Hematopoietic multipotent progenitor cell treated with erythropoietin and hydrocortisone succinate and interleukin-3 and kit ligand, for 17 days (in vitro differentiated cells): ENCODE data around the gene BIRC6.
"Not testable (repeated sequence)": the region's sequence is repeated elsewhere in the genome, so short reads cannot be mapped to it uniquely, and the experiment has no call there.

Experiments
- DNase-seq: peaks from one replicate; pipeline ENCODE4 v3.0.0-alpha.2; 2015; ENCODE audit warnings: low spot score

BIRC6 gene

DNA sequence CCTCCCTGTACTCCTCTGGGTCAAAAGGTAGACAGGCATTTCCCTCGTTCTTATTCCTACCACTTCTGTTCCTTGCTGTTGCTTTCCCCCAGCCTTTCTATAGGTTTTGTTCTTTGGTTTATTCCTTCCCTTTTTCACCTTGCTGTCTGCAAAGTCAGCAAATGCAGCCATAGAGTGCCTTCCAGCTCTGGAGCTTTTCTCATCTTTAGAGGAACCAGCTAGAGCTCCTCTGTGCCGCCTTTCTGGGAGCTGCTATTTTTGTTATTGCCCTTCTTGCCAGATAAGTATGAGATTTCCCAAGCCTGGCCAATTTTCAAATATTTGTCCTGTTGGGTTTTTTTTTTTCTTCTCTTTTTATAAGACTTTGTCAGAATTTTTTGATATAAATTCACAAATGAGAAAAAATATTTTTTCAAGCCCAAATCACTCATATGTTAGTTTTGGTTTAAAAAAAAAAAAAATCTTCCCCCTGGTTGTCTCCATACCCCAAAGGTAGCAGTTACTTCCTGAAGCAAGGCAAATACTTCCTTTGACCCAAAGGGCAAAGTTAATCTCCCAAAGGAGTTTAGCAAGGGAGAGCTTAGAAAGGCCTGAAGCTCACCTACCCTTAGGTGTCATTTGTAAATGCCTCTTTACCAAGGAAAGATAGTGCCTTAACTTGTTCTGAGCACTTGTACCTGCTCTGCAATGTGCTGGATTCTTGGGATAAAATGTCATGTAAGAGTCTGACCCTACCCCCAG is 265.9 kb downstream of the BIRC6 start:
- DNase-seq: no peak

DNA sequence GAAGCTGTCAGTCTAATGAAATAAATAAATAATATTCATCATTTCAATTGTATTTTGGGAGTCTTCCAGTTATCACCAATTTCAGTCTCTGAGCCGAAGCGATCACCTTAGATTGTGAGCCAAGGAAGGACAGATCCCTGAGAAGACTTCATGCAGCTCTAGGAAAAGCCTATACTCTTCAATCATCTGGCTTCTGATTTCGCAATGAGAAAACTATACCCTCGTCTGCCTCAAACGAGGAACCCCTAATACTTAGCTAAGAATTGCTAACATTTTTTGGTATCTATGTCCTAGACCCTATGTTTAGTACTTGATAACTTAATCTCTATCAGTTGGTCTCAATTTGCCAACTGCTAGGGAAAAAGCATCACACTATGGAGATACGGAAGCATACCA is 266.5 kb downstream of the BIRC6 start:
- no peak for DNase-seq

DNA sequence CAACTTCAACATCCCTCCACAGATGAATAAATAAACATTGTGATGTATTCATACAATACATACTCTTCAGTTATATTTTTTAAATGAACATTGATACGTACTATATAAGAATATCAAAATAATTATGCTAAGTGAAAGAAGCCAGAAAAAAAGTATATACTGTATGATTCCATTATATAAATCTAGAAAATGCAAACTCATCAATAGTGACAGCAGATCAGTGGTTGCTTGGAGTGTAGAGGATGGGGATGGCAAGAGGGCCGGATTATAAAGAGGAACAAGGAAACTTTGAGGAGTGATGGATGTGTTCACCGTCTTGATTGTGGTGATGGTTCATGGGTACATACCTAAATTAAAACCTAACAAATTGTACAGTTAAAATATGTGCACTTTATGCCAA is 268.0 kb downstream of the BIRC6 start:
- DNase-seq: no peak

DNA sequence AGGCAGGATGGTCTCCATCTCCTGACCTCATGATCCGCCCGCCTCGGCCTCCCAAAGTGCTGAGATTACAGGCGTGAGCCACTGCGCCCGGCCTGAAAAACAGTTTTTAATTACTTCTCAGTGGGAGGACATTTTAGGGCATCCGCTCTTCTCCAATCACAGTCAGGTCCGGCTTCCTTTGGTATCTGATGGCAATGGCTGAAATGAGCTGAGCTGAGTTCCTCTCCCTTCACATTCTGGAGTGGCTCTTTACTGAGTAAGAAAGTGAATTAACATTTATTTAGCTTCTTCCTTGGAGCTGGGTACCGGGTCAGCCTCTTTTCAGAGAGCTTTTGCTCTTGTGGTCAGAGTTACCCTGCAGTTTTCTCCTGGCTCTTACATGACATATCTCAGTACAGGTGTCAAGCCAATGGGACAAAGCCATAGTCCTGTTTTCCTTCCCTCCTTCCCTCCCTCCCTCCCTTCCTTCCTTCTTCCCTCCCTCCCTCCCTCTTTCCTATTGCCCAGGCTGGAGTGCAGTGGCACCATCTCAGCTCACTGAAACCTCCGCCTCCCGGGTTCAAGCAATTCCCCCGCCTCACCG is 269.9 kb downstream of the BIRC6 start:
- DNase-seq: no peak

DNA sequence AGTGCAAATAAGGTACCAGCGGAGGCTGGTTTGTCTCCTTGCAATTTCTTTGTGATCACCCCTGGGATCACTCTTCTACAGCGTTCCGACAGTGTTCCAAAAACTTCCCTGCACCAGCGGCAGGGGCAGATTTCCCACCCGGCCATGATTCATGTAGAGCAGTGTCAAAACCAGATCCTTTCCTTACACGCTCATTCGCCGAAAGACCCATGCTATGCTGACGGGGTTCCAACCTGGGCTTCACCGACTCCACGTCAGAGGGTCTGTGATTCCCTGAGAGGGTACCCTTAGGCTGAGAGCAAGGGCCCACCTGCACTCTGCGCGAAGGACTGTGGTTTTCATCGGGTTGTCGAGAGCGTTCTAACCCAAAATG is 270.6 kb downstream of the BIRC6 start:
- DNase-seq: peak; percentile 15

DNA sequence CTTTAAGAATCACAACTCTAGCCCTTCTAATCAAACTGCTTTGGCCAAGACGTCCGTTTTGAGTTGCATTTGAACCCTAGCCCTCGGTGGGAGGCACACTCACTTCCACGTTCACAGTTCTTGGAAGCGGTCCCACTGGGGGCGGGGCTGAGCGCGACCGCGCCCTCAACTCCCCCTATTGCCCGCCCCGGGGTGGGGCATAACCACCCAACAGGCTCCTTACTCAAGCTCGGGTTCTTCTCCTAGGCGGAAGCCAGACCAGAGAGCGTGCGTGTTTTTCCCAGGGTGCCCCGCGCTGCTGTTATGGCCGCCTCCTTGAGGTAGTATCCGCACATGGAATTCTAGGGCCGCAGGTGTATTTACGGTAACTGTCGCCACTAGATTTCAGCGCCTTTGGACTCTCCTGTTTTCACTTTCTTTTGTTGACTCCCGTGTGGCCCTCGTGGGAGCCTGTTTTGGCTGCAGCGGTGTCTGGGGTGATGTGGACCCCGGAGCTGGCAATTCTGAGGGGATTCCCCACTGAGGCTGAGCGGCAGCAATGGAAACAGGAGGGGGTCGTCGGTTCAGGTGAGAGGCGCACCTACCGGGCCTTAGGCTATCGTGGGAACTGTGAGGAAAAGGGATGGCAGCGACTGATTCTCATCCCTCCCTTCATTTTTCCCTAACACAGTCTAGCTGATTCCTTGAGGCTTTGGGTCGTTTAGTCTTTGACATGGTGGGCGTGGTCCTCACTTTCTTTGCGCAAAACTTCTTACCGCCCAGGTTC is 271.2 kb downstream of the BIRC6 start, which contains the start of gene TTC27:
Gene TTC27 (plus strand): TSS at position 237 of the 766 bp plus-strand sequence. CDS start 243 bp downstream, at position 480.
- DNase-seq: peak; percentile 94

DNA sequence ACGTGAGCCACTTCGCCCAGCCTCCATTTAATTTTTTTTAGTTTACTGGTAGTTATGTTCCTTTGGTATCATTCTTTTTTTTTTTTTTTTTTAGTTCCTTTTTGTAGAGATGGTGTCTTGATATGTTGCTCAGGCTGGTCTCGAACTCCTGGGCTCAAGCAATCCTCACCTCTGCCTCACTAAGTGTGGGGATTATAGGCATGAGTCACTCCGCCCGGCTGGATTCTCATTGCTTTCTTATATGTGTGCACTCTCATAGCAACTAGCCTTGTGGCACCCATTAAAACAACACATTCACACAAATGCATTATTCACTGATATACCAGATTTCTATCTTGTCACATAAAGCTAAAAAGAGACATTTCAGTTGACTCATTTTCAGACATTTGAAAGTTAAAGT is 275.3 kb downstream of the BIRC6 start:
- DNase-seq: no peak

DNA sequence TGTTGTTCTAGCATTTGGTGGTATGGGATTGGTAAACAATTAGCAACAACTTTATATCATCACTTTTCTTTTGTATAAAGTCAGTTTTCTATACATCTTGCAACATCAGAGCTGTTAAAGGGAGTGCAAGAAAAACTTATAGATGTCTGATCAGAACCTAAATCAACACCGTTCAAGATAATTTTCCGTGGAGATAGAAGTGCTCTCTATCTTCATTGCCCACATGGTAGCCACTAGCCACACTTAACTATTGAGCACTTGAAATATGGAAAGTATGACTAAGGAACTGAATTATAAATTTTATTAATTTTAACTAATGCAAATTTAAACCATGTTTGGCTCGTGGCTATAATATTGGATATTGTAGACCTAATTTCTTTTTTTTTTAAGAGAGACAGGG is 276.2 kb downstream of the BIRC6 start:
- DNase-seq: no peak

DNA sequence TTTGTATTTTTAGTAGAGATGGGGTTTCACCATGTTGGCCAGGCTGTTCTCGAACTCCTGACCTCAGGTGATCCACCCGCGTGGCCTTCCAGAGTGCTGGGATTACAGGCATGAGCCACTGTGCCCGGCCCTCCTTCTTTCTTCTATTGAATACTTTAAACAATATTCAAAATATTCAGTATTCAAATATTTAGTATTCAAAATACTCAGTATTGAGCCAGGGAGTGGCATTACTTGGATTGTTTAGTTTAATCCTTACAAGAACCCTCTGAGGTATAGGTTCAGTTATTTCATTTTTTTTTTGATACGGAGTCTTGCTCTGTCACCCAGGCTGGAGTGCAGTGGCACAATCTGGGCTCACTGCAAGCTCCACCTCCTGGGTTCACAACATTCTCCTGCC is 281.7 kb downstream of the BIRC6 start:
- not testable (repeated sequence) for DNase-seq

DNA sequence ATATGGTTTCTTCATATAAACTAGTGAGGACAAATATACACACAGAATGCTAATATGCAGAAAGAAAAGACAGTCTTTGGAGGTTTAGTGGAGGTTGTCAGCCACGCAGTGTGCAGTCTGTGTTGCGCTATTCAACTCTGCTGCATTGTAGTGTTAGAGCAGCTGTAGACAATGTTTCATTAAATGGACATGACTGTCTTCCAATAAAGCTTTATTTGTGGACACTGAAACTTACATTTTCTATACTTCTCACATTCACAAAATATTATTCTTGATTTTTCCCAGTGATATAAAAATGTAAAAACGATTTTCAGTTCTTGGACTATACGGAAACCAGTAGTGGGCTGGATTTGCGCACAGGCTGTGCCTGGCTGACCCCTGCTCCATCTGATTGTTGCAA is 284.4 kb downstream of the BIRC6 start:
- DNase-seq: no peak

DNA sequence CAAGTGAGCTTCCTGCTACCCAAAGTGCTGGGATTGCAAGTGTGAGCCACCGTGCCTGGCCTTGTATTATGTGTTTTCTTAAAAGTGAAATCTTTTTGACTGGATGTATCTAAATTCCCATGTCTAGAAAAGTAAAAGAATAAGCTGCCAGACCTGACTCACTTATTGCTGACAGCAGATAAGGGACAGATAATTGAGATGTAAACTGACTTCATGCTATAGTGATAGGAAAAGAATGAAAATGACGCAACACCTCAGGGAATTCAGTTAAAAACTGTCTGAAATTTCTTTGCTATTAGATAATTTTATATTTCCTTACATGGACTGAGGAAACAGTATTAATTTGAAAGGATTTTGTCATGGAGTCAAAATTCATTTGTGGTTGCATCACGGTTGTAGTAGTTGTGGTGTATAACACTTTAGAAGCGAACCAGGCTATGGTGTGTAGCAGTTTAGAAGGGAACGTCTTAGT is 290.4 kb downstream of the BIRC6 start:
- DNase-seq: no peak

DNA sequence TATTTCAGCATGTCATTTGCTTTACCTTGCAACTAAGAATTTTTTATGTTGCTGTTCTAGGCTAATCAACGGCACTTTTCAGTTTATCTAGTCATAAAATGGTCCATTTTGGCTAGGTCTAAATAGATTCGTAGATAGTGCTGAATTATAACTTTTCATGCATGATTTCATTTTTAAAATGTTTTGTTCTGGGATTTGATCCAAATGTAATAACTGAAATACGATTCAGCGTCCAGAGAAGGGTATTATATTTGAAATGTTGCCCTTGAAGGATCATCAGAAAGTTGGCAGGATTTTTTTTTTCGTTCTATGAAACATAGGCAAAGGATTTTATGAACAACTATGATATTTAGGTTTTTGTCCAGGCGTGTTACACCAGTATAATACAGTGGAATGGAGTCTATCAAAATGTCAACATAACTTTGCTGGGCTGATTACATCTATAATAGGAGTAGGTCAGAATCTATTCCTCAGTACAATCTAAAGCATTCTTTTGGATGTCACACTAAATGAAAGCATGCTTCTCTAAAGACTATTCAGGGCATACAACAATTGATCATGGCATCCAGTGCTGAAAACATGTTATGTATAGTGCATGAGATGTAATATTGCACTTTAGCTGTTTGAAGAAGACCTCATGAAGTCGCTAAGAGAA is 295.9 kb downstream of the BIRC6 start:
- DNase-seq: no peak

DNA sequence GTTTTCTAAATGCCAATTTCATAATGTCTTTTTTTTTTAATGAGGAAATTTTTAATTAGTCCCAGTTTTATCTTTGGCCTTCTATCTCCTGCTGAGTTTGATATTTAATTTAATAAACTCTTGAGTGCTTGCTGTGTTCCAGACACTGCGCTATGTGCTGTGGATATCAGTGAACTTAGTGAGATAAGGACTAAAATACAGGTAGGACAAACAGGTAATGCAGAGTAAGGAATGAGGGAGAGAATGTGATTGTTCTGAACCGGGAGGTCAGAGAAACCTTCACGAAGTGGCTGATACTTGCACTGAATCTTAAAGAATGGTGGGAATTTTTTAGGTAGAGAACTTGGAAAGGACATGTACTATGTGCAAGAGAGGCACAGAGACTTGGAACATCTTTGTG is 299.2 kb downstream of the BIRC6 start:
- DNase-seq: no peak

DNA sequence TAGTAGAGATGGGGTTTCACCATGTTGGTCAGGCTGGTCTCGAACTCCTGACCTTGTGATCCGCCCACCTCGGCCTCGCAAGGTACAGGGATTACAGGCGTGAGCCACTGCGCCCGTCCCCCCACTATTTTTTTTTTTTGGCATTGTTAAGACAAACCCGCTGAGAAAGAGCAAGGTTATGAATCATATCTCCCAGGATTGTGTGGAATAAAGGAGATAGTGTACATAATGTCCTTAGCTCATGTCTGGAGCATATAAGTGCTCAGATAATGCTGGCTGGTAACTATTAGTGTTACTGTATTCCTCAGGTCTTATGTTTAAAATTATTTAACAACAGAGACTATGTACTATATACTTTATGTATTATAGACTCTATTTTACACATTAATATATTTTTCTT is 307.0 kb downstream of the BIRC6 start:
- DNase-seq: no peak

DNA sequence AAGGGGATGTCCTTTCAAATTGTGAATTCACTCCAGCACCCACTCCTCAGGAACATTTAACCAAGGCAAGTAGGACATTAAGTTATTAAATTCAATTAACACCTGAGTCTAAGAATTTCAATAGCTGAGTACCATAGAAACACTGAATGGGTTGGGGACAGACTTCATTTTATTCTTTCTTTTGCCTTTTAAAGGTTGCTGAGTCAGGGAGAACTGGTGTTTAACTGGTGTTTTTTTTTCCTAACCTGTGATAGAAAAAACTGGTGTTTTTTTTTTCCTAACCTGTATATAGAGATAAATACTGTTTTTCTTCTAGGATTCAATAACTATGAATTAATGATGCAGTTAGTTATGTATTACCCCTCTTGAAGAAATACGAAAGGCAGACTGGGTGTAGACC is 309.9 kb downstream of the BIRC6 start:
- no peak for DNase-seq

DNA sequence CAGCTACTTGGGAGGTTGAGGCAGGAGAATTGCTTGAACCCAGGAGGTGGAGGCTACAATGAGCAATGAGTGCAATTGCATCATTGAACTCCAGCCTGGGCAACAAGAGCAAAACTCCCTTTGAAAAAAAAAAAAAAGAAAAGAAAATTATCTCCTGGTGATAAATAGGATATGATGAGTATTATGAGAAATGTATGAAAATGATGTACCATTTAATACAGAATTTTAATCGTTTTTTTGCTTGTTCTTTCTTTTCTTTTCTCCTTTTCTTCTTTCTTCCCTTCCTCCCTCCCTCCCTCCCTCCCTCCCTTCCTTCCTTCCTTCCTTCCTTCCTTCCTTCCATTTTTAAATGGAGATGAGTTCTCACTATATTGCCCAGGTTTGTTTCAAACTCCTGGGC is 311.4 kb downstream of the BIRC6 start:
- no peak for DNase-seq
